HL-60 (cell line): Measurements from ENCODE around the gene SGMS2.
"Not testable (repeated sequence)": the region's sequence is repeated elsewhere in the genome, so short reads cannot be mapped to it uniquely, and the experiment has no call there.

Experiments used
- DNase-seq, 2 experiments: peaks; one replicate each; pipeline ENCODE4 v3.0.0-alpha.2; 2010 to 2020; ENCODE audit warnings: low read depth in 1 of 2, low spot score in 1 of 2
- H3K27ac ChIP-seq: fragments of 250-450 bp; sonication (Bioruptor Pico); replicated peaks from 2 replicates; pipeline ENCODE4 v1.5.1; 2020; ENCODE audit warnings: mild to moderate bottlenecking, moderate library complexity
- H3K27me3 ChIP-seq: fragments of 250-450 bp; sonication (Bioruptor Pico); 2 replicates; pipeline ENCODE4 v1.5.1; 2021; ENCODE audit warnings: mild to moderate bottlenecking, moderate library complexity; ENCODE audit not compliant: insufficient read depth, poor library complexity, severe bottlenecking
- H3K4me3 ChIP-seq: replicated peaks from 2 replicates; pipeline ENCODE4 v1.5.1; 2011; ENCODE audit warnings: mild to moderate bottlenecking, control low read depth, low read length; ENCODE audit not compliant: insufficient read depth
- GABPA ChIP-seq: IDR thresholded peaks from 2 replicates; pipeline ENCODE4 v1.6.1; 2012; ENCODE audit warnings: low read depth
- POLR2AphosphoS5 ChIP-seq: IDR thresholded peaks from 2 replicates; pipeline ENCODE4 v1.6.1; 2012; ENCODE audit warnings: low read depth
- SPI1 ChIP-seq: IDR thresholded peaks from 2 replicates; pipeline ENCODE4 v1.6.1; 2012; ENCODE audit warnings: low read depth, mild to moderate bottlenecking, borderline replicate concordance
- TF ChIP-seq, protein P1 (sequence below): IDR thresholded peaks from one replicate; pipeline ENCODE4 v1.5.1; 2011; ENCODE audit warnings: low read length, control low read depth, inconsistent platforms; ENCODE audit not compliant: insufficient read depth
- TF ChIP-seq, protein P2 (sequence below): IDR thresholded peaks from 2 replicates; pipeline ENCODE4 v1.6.1; 2012; ENCODE audit warnings: low read depth; ENCODE audit not compliant: insufficient replicate concordance

Gene SGMS2

DNA sequence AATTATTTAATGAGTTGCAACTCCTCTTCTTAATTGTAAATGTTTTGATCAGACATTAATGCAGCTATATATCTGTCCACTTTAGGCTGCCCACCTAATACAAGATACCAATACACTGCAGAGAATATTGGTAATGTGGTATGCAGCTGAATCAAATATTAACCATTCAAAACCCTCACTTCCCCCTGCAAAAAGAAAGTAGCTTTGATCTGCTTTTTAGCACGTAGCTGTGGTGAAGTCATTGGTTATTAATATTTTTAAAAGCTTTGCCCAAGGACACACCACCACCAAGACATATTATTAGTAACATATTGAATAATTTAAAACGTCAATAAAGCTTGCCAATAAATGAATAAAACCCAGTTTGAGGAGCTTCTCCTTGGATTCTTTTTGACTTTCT lies 78.0 kb downstream of the SGMS2 start:
- no peak for DNase-seq
- no peak for TF ChIP-seq POLR2AphosphoS5
- TF ChIP-seq, protein P1, sequence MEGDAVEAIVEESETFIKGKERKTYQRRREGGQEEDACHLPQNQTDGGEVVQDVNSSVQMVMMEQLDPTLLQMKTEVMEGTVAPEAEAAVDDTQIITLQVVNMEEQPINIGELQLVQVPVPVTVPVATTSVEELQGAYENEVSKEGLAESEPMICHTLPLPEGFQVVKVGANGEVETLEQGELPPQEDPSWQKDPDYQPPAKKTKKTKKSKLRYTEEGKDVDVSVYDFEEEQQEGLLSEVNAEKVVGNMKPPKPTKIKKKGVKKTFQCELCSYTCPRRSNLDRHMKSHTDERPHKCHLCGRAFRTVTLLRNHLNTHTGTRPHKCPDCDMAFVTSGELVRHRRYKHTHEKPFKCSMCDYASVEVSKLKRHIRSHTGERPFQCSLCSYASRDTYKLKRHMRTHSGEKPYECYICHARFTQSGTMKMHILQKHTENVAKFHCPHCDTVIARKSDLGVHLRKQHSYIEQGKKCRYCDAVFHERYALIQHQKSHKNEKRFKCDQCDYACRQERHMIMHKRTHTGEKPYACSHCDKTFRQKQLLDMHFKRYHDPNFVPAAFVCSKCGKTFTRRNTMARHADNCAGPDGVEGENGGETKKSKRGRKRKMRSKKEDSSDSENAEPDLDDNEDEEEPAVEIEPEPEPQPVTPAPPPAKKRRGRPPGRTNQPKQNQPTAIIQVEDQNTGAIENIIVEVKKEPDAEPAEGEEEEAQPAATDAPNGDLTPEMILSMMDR, result no peak
- TF ChIP-seq, protein P2, sequence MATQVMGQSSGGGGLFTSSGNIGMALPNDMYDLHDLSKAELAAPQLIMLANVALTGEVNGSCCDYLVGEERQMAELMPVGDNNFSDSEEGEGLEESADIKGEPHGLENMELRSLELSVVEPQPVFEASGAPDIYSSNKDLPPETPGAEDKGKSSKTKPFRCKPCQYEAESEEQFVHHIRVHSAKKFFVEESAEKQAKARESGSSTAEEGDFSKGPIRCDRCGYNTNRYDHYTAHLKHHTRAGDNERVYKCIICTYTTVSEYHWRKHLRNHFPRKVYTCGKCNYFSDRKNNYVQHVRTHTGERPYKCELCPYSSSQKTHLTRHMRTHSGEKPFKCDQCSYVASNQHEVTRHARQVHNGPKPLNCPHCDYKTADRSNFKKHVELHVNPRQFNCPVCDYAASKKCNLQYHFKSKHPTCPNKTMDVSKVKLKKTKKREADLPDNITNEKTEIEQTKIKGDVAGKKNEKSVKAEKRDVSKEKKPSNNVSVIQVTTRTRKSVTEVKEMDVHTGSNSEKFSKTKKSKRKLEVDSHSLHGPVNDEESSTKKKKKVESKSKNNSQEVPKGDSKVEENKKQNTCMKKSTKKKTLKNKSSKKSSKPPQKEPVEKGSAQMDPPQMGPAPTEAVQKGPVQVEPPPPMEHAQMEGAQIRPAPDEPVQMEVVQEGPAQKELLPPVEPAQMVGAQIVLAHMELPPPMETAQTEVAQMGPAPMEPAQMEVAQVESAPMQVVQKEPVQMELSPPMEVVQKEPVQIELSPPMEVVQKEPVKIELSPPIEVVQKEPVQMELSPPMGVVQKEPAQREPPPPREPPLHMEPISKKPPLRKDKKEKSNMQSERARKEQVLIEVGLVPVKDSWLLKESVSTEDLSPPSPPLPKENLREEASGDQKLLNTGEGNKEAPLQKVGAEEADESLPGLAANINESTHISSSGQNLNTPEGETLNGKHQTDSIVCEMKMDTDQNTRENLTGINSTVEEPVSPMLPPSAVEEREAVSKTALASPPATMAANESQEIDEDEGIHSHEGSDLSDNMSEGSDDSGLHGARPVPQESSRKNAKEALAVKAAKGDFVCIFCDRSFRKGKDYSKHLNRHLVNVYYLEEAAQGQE, result no peak
- no peak for TF ChIP-seq GABPA
- no peak for TF ChIP-seq SPI1
- no peak overlapping the region for H3K27ac ChIP-seq
- no peak overlapping the region for H3K4me3 ChIP-seq
- H3K27me3 ChIP-seq, result no peaks in the 10 kb centered on the region

DNA sequence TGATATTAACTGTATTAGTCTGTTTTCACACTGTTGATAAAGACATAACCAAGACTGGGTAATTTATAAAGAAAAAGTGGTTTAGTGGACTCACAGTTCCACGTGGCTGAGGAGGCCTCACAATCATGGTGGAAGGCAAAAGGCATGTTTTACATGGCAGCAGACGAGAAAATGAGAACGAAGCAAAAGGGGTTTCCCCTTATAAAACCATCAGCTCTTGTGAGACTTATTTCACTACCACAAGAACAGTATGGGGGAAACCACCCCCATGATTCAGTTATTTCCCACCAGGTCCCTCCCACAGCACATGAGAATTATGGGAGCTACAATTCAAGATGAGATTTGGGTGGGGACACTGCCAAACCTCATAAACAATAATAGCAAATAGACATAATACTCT lies 80.3 kb downstream of the SGMS2 start:
- not testable (repeated sequence) for DNase-seq, H3K4me3 ChIP-seq, H3K27me3 ChIP-seq, H3K27ac ChIP-seq

DNA sequence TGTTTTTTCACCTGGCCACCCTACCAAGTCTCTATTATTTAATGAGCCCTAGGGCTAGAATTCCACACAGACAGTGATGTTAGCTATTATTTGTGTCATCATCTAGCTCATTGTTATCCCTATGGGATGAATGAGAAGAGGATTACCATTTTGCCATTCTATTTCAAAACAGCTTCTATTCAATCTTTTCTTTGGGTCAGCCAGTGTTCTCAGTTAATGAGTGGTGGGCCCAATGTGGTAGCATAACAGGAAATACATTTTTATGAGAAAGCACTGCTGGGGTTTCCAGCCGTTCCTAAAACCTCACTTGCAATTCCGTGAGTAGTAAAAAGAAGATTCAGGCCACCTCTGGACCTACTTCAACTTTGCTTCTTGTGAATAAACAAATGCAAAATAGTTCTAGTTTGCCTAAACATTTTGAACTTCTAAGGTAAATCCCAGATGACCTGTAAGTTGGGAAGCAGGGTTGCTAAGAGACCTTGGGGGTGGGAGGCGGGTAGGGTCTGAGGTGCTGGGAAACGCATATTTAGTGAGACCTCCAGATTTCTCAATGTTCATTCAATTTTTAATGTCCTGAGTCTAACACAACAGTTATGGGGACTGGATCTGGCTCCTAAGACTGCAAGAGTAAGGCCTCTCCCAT lies 81.8 kb downstream of the SGMS2 start:
- Histone ChIP-seq H3K4me3 (no peak overlapping the region), H3K27ac (no peak overlapping the region), H3K27me3 (no peaks in the 10 kb centered on the region)
- no peak for DNase-seq
- TF ChIP-seq SPI1 (no peak), POLR2AphosphoS5 (no peak), GABPA (no peak)
- TF ChIP-seq, protein P2, result no peak
- TF ChIP-seq, protein P1, result no peak

DNA sequence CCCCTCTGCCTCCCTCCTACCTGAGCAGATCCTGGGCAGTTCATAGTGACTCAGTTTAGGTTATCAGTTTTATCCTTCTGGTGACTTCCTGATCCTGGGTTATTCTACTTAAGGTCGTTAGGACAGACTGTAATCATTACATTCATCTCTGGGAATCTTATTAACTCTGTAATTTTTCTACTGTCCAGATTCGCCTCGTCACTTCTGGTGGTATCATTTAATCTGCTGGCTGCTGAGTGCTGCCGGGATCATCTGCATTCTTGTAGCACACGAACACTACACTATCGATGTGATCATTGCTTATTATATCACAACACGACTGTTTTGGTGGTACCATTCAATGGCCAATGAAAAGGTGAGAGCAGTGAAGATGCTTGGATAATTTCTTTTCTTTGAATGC lies 83.6 kb downstream of the SGMS2 start:
- no peak for DNase-seq
- Histone ChIP-seq H3K4me3 (no peak overlapping the region), H3K27ac (no peak overlapping the region), H3K27me3 (no peaks in the 10 kb centered on the region)
- TF ChIP-seq SPI1, result no peak
- TF ChIP-seq, protein P2, result no peak
- no peak for TF ChIP-seq POLR2AphosphoS5
- TF ChIP-seq, protein P1, result no peak
- no peak for TF ChIP-seq GABPA
